Glomerular endothelial cell (primary cell): ENCODE results near the gene GNAL. TPM values are rescaled to one million over a fixed set of nuclear protein-coding genes. Genes with fewer than 3 reads are reported as not detected.
"Not testable (repeated sequence)": the region's sequence is repeated elsewhere in the genome, so short reads cannot be mapped to it uniquely, and the experiment has no call there.

ENCODE experiments used
- DNase-seq: peaks from one replicate; pipeline ENCODE4 v3.0.0-alpha.2; 2011; ENCODE audit warnings: low read depth, low spot score; ENCODE audit errors: extremely low read depth
- total RNA-seq: library from RNA; depleted of rRNA; stranded (reverse); fragments of >200 nt; gene quantifications from 2 replicates; pipeline ENCODE4 v1.2.3, GENCODE V29; 2015

GNAL gene
- total RNA-seq, 1 donor from 2014 or later = 0.41 TPM

DNA sequence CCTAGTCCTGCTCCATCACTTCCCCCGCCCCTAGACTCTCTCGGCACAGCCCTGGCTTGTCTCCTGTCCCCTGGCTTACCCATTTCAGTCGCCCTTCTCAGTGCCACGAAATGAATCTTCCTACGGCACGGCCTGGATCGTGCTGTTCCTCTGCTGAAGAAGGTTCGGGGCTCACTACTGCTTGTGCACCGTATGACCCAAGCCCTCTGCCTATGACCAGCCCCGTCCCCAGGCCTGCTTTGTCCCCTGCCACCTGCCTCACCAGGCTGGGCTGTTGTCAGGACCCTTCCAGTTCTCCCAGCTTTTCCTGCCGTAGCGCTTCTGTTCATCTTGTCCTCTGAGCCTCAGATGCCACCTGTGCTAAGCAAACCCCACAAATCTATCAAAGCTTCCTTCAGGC lies 176.0 kb downstream of the GNAL start:
- DNase-seq = no peak

DNA sequence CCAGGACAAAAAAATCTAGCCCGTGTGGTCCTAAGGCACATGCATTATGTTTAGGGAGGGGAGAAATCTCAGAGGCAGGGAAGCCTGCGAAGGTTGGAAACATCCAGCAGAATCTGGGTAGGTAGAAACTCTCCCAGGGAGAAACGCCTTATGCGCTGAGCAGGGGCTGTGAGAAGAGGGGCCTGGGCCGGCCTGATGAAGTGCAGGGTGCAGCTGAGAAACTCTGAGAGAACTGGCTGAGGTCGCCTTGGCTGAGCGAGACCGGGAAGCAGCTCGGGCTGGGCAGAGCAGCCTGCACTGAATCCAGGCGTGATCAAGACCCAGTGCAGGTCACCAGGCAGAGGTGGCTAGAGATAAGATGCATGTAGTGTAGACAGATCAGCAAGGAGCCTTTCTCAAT lies 177.3 kb downstream of the GNAL start:
- no peak for DNase-seq

DNA sequence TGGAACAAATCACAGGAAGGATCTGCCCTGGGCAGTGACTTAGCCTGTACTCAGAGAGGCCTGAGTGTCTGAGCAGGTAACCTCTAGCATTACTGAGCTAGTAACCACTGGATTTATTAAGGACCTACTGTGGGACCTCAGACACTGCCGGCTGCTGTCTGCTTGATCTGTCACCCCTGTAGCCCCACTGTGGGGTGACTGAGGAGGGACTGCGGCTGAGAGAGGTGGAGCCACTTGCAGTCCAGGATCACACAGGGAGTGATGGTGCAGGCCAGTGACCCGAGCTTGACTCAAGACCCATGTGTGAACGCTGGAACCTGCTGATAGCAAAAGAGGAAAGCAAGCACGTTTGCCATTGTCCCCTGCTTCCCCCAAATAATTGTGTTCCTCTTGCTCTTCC lies 177.7 kb downstream of the GNAL start:
- no peak for DNase-seq

DNA sequence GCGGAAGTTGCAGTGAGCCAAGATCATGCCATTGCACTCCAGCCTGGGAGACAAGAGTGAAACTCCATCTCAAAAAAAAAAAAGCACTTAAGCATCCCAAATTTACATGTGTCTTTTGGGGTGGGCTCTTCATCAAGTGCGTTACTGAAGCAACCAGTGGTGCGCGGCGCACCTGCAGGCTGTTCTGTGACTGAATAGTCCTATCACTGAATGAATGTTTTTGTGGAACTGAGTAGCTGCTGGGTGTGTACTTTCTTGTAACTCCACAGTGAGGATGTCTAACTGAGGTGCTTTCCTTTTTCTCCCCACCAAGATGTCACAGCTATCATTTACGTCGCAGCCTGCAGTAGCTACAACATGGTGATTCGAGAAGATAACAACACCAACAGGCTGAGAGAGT lies 179.2 kb downstream of the GNAL start:
- no peak for DNase-seq

DNA sequence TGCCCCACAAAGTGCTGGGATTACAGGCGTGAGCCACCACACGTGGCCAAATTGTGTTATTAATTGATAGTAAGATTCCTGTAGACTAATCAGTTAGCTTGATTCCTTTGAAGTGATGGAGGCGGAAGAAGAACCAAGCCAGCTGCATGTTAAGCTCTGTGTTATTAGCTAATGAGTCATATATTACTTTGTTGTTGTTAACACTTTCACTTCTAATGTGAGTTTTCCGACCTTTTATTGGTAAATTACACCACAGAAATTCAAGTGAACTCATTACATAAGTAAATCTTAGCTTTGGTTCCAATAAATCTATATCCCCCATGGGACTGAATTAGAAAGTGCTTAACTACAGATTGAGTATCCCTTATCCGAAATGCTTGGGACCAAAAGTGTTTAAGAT lies 182.4 kb downstream of the GNAL start:
- DNase-seq = no peak

DNA sequence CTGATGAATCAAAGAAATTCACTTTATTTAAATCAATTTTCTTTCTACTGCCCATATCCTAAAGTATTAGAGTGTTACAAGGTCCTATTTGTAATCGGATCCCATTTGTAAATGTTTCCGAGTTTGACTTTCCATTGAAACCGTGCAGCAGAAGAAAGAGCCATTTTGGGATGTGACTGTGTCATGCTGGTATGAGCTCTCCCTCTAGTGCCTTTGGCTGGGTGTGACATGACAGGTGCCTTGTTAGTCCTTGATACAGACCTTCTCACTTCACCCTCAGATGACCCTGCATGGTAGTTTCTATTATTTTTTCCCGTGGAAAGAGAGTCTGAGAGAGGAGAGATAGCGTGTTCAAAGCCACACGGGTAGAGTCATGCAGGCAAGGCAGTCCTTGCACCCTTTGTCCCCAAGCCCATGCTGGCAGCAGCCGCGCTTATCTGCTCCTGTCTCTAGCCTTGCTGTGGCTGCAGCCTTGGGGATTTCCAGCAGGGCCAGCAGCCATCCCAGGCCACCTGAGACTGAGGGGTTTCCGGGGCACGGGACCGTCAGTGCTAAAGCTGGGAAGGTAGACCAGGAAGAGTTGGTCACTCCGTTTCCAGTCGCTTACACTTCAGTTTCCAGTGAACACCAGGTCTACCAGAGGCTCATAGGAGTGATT lies 183.5 kb downstream of the GNAL start:
- DNase-seq = no peak

DNA sequence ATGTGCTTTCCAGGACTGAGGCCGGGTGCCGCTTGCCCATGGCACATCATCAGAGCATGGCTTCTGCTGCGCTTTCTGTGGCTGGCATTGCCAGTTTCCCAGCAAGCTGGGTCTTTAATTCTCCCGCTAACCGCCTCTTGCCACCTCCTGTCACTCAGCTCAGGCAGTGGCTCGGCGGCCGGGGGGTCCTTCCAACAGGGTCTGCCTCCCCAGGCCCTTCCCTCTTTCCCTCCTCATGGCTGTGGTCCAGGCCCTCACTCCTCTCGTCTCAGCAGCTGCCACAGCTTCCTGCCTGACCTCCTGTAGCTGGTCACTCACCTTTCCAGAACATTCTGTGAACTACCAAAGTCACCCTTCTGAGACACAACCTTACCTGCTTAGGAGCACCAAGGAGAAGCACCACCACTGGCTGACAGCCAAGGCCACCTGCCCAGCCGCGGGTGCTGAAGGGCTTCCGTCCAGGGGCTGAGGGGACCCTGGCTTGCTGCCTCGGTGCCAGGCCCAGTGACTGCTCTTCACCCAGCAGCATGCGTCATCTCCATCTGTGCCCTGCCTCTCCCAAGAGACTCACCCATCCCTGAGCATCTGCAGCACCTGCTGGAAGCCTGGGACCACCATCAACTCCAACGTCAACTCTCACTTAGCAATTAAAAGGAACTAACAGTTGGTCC lies 184.7 kb downstream of the GNAL start:
- DNase-seq = no peak

DNA sequence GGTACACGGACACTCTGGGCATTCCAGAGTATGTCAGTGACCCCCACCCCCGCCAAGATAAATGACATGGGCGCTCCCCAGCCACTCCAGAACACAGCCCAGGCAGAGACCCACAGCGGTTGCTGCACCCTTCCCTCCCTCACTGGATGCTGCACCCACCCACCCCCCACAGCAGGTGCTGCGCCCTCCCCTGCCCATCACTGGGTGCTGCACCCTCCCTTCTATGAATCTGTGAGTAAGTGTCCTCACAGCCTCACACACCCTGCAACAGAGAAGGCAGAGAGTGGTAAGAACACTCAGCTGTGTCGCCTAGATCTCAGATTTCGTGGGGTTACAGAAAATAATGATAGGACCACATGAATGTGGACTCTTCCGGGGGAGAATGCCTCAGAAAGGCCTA lies 185.6 kb downstream of the GNAL start:
- no peak for DNase-seq

DNA sequence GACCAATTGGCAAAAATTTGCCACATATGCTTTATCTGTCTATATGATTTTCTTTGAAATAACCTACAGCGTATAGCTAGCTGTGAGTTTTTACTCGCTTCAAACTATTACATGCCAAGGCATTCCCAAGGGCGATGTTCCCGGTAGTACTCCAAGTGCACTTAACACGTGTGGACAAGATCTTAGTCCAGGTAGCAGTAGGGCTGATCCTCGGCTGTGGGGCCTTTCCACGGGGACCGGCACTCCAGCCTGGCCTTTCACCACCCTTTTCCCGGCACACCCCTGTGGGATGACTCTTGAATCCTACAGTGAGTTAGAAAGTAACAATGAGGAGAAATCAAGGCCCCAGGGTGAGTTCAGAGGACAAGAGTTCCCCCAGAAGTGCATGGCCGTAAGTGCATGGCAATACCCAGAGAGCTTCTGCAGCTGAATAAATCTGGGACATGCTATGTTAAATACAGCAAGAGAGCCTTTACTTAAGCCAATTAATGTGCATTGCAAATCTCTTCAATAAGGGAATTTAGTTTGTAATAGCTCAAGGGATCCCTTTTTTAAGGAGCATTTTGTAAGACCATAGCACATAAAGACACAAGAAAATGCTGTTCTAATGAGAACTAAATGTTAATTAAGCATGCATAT lies 188.6 kb downstream of the GNAL start:
- DNase-seq = no peak

DNA sequence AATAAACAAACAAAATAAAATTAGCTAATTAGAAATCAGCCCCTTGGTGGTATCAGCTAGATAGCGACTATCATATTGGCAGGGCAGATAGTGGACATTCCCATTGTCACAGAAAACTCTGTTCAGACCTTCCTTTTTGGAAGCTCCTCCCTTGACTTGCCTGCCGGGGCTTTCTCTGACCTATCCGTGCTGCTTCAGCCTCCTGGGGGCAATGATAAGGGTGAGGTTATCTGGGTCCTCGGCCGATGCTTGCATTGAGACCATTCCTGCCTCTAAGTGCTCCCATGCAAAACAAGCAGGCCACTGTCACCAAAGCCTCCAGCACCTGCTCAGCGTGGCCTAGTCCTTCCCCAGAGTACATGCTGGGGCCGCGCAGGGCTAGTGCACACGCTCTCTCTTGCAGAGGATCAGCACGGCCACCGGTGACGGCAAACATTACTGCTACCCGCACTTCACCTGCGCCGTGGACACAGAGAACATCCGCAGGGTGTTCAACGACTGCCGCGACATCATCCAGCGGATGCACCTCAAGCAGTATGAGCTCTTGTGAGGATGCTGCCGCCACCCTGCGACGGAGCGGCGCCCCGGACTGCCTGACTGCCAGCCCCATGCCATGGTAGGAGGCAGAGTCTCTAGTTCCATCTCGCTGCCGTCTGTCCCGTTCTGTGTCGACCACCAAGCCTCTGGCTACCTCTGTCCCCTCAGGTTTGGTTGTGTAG lies 191.7 kb downstream of the GNAL start:
- no peak for DNase-seq

DNA sequence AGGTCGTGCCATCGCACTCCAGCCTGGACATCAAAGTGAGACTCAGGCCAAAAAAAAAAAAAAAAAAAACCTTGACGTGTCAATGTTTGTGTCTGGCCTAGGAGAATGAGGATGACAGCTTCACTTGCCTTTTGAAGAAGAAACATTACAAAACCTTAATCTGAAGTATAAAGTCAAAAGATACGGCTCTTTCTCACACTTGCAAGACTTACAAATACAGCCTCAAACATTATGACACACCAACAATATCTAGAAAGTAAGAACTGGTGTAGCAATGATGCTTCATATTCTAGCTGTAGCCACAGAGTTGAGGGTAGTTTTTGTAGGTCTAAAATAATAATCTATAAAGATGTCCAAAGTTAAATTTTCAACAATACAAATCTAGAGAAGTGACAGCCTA lies 193.6 kb downstream of the GNAL start:
- DNase-seq = no peak

DNA sequence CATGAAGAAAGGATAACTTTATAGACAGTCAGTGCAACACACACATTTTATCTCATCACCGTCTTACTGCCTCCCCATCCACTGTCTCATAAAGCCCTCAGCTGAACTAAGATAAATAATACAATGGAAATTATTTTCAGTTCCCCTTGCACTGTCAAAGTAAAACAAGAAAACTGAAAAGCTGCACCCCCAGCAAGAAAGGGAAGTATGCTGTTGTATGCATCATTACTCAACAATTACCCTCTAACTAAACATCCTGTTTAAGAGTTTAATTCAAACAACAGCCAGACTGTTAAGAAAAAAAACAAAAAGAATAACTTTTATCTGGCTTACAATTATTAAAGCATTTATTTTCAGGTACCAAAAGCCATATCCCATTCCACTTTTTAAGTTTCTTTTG lies 194.1 kb downstream of the GNAL start:
- DNase-seq = no peak

DNA sequence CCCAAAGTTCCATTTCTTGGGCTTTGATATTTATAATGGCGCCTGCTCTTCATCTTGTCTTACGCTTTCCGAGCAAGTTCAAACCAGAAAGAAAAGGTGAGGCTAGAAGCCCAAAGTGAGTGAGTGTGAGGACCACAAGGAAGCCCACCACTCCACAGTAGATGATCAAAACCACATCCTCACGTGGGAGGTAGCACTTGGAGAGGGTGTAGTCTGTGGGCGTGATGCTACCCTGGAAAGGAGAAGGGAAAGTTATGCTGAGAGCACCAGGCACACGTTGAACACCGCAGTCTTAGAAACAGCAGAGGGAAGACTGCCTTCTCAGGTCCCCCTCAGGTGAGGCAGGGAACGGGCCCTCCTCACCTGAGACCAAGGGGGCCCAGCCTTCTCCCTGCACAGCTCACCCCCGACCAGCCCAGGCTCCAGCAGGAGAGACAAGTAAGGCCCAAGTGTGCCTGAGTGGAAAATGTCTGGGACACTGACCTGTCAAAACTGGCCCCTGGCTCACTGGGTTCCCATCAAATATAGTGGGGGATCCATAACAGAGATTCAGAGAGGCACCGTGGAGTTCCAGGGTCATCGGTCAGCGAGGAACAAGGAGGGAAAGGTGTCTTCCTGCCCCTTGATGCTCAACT lies 195.4 kb downstream of the GNAL start:
- no peak for DNase-seq

DNA sequence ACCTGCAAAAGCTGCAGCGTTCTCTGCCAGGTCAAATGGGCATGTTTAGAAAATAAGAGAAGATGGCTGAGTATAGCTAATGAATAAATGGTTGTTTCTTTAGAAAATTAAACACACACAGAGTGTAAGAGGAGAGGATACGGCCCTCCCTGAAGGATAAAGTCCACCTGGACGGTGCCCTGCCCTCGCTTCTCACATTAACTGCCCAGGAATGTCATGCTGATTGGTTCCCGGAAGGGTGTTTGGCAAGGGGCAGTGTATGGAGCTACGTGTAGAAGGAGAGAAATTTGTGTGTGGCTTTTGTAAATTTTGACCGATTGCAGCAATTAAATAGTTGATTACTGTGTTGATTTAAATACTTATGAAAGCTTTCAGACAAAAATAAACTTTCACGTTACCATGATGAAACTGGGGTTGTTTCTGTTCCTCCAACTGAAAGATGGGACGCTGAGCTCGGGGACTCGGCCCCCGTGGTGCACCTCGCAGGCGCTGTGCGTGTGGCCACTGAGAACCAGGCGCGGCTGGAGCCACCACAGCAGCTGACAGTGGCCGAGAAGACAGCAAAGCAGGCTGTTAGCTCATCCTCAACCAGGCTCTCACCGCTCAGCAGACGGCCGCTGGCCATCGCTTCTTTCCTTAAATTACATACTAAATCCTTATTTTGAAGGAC lies 196.3 kb downstream of the GNAL start:
- DNase-seq = no peak

DNA sequence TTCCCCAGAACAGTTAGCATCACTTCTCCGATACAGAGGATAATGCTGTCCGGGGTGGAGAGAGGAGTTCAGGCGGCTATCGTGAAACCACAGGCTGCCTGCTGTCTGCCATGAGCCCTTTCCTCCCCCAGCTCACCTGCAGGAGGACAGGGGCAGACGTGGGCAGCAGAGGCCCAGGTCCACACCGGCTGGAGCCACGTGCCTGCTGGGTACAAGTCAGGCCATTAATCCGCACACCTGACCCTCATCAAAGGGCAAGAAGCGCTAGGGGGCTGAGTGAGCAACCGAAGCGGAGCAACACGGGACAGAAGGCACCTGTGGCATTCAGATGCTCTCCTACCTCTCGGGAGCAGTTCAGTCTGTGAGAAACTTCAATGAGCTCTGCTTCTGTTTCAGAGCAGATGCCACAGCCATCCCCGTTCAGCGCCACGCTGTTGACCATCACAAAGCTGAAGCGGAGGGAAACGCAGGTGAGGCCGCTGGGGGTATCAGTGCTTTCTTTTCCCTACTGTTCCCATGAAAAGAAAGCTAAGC lies 197.6 kb downstream of the GNAL start:
- DNase-seq = no peak

DNA sequence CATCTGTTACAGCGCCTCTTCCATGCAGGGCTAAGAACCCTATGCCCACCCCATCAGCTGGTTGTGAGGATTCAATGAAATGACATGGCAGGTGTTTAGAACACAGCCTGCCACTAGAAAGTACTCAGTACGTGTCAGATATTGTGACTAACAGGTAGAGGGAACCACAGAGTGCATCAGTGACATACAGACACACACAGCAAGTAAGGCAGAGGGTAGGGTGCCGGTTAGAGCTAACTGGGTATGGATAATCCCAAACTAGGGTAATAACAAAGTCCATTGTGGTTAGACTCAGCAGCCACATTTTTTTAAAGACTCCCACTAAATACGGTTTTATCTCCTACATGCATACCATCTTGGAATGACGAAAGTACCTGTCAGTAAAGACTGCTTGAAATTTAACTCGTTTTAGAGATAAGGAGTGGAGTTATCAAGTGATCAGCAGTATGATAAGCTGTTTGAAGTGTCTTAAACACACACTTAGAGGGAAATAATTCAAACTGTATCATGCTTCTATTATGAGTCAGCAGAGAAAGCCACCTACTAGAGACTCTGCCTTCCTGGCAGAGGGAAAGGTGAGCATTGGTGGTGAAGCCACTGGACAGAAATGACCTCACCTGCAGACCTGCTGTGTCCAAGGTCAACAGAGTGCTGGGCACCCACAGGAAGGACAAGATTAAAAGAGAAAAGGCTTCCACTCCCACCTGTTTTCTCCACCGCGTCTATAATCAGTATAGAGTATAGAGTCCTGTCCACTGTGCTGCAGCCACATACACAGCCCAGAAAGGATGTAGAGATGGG lies 198.5 kb downstream of the GNAL start:
- DNase-seq = no peak

DNA sequence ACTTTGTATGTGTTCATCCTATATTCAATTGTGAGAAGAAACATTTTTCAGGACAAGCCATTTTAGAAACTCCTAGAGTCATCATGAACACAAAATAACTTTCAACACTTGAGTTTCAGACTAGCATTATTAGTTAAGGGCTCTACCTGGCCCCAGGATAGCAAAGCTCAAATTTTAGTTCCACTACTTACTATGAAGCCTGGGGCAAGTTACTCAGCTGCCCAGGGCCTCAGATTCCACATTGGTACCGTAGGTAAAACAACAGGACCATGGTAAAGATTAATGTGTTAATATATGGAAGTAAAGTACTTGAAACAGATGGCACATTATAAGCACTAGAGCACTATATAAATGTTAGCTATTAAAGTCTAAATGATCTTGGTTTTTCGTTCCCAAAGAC lies 199.7 kb downstream of the GNAL start:
- no peak for DNase-seq

DNA sequence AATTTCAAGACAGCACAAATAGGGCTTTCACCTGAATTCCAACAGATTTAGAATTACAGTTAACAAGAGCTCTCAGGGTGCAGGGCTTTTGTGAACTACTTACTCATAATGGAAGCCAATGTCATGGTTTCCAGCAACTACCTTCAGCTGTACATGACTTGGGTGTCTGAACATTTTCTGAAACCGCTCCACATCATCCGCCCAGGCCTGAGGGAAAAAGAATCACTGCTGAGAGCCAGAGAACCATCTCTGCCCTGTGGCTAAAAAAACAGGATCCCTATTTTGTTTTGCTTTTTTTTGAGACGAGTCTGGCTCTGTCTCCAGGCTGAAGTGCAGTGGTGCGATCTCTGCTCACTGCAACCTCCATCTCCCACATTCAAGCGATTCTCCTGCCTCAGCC lies 200.2 kb downstream of the GNAL start:
- no peak for DNase-seq

DNA sequence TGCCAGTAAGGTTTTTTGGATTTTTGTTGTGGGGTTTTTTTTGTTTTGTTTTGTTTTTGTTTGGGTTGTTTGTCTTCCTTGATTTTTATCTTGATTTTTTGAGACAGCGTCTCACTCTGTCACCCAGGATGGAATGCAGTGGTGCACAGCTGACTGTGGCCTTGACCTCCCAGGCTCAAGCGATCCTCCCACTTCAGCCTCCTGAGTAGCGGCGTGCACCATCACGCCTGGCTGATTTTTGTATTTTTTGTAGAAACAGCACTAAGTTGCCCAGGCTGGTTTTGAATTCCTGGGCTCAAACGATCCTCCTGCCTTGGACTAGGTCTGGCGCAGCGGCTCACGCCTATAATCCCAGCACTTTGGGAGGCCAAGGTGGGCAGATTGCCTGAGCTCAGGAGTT lies 202.7 kb downstream of the GNAL start:
- DNase-seq = no peak

DNA sequence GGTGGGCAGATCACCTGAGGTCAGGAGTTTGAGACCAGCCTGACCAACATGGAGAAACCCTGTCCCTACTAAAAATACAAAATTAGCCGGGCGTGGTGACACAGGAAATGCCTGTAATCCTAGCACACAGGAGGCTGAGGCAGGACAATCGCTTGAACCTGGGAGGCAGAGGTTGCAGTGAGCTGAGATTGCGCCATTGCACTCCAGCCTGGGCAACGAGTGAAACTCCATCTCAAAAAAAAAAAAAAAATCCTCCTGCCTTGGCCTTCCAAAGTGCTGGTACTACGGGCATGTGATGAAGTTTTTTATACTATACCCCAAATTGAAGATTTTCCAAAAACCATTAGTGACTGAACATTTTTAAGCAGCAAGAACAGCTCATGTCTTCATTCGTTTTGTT lies 203.4 kb downstream of the GNAL start:
- not testable (repeated sequence) for DNase-seq
